Measurements from ENCODE around the gene TBX22.

TBX22 gene

GRCh38 chrX:80014141-80014940 lies at the start of gene TBX22:
TBX22 (plus strand) TSS chrX:80014753; CDS start chrX:80022270, 7,517 bp downstream.
- no peak for TF ChIP-seq ZFX (IDR thresholded peaks at IDR 0.05)
- no peak for TF ChIP-seq CTCF (conservative IDR thresholded peaks at IDR 0.05)
- no peak within 1 kb of the TSS for H3K27ac ChIP-seq

GRCh38 chrX:79975605-79976004 lies 38.9 kb upstream of the TBX22 start:
- TF ChIP-seq ZFX (IDR thresholded peaks at IDR 0.05) (no peak), CTCF (conservative IDR thresholded peaks at IDR 0.05) (no peak)
- no peak overlapping the region for H3K27ac ChIP-seq

GRCh38 chrX:80004458-80004857 lies 10.1 kb upstream of the TBX22 start:
- H3K27ac ChIP-seq: no peak overlapping the region
- TF ChIP-seq ZFX (IDR thresholded peaks at IDR 0.05) (no peak), CTCF (conservative IDR thresholded peaks at IDR 0.05) (no peak)

GRCh38 chrX:80011522-80011921 lies 3.0 kb upstream of the TBX22 start:
- TF ChIP-seq CTCF (conservative IDR thresholded peaks at IDR 0.05) (no peak), ZFX (IDR thresholded peaks at IDR 0.05) (no peak)
- no peak overlapping the region for H3K27ac ChIP-seq

- TF ChIP-seq CTCF (conservative IDR thresholded peaks at IDR 0.05) (no peak), ZFX (IDR thresholded peaks at IDR 0.05) (no peak)
- H3K27ac ChIP-seq: no peak overlapping the region
Measured at GRCh38 chrX:80016182-80016581, 1.6 kb downstream of the TBX22 start.

- no peak overlapping the region for H3K27ac ChIP-seq
- TF ChIP-seq ZFX (IDR thresholded peaks at IDR 0.05) (no peak), CTCF (conservative IDR thresholded peaks at IDR 0.05) (no peak)
Measured at GRCh38 chrX:80021621-80022020, 7.1 kb downstream of the TBX22 start.

- no peak for TF ChIP-seq CTCF (conservative IDR thresholded peaks at IDR 0.05)
Measured at GRCh38 chrX:80022363-80023031, 7.9 kb downstream of the TBX22 start.

More at GRCh38 chrX:80022363-80023031, 7.9 kb downstream of the TBX22 start:
- no peak overlapping the region for H3K27ac ChIP-seq
